ENCODE data around the gene ARID5A.

The ARID5A gene

DNA sequence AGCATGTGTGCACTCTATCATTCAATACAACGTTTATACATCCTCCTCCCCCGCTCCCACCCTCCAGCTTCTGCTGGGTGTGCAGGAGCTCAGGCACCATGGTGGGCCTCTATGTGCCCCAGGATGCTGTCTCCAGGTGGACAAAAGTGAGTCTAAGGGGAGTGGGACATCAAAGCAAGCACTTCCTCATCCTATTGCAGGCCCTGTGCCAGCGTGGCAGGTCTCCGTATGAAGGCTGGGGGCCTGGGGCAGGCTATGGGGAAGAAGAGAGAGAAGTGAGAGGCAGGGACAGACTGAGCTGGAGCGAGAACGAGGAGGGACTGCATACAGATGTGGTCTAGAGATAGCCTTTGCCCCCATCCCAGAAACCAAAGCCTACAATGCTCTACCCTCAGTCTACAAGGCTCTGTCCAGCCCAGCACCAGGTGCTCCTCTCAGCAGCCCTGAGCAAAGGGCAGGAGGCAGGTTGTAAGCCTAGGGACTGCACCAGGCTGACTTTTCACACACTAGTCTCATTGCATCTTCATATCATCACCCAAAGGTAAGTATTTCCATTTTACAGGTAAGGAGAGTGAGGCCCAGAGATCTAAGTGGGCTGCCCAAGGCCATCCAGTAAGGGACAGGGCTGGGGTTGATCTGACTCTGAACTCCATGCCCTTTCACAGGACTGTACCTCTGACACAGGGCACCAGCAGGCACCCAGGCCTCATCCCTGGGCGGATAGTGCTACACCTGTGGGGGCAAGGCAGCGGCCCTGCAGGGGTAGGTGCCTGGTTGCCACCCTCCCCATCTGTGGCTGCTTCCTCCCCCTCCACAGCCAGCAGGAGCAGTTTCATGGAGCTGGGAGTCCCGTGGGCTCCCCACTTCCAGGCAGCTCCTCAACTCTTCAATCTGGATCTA, 14.0 kb upstream of the ARID5A start:
- TF ChIP-seq, protein P1, sequence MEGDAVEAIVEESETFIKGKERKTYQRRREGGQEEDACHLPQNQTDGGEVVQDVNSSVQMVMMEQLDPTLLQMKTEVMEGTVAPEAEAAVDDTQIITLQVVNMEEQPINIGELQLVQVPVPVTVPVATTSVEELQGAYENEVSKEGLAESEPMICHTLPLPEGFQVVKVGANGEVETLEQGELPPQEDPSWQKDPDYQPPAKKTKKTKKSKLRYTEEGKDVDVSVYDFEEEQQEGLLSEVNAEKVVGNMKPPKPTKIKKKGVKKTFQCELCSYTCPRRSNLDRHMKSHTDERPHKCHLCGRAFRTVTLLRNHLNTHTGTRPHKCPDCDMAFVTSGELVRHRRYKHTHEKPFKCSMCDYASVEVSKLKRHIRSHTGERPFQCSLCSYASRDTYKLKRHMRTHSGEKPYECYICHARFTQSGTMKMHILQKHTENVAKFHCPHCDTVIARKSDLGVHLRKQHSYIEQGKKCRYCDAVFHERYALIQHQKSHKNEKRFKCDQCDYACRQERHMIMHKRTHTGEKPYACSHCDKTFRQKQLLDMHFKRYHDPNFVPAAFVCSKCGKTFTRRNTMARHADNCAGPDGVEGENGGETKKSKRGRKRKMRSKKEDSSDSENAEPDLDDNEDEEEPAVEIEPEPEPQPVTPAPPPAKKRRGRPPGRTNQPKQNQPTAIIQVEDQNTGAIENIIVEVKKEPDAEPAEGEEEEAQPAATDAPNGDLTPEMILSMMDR (IDR thresholded peaks at IDR 0.05; ENCODE audit: control insufficient read depth, insufficient read depth, low read depth, low read length, missing control alignments): no peak
- H3K4me3 ChIP-seq (ENCODE audit: control insufficient read depth, low read depth, low read length): no peak overlapping the region
- DNase-seq (ENCODE audit: low read depth): no peak

DNA sequence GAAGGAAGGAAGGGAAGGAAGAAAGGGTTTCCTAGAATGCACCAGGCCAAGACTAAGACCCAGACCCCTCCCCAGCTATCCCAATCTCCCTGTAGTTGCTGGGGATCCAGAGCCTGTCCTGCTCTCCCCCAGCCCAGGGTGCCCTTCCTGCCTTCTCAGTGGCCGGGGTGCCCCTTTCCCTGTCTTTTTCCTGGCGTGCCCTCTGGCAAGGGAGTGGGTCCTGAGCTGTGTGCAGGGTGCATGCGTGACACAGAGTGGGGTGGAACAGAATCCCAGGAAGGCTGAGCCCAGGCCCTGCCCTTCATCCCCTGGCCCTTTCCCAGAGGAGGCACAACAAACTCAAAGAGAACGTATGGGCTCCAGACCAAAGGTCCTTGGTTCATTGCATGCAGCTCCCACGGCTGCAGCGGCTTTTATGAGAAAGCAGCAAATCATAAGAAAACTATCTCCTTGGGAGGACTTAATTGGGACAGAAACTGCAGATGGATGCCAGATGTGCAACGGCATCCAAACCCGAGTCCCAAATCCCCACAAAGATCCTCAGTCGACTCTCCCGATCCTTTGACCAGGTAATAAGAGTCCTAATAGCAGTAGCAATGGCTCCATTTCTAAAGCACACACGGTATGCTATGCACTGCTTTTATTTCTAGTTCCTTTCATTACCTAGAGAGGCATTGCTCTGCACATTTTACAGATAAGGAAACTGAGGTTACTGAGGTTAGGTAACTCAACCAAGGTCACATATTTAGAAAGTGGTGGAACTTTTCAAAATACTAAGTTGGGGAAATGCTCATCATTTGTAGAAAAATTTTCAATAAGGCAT, 12.7 kb upstream of the ARID5A start:
- peak; percentile 80 for DNase-seq (ENCODE audit: low read depth)
- TF ChIP-seq, protein P1 (IDR thresholded peaks at IDR 0.05; ENCODE audit: control insufficient read depth, insufficient read depth, low read depth, low read length, missing control alignments): no peak
- H3K4me3 ChIP-seq (ENCODE audit: control insufficient read depth, low read depth, low read length): no peak overlapping the region; the same call in 1 of the 2 replicates

DNA sequence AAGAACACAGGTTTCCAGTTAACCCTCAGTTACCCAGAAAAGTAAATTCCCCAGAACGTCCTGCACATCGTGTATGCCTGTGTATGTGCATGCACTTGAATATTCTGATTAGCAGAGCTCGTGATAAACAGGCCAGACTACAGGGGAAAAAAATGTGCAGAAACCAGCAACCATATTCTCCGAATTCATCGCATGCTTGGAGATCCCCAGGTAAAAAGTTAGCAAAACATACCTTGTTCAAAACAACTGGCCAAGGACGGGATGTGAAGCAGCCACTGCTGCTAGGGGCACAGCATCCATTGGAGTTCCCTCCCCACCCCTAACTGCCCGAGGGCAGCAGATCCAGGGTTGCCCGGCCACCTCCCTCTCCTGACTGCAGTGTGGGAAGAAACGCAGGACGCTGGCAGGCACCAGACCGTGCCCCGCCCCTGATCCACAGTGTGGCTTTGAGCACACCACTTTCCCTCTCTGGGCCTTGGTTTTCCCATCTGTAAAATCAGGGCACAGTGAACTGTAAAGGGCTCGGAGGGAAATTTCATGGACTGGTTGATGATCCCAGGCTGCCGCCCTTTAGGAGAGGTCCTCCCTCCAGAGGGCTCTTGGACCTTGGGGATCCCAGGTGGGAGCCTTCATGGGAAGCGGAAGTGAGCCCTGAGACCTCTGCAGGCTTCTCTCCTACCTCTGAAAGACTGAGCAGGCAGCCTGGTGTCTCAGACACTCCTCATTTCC, 11.9 kb upstream of the ARID5A start:
- no peak overlapping the region for H3K4me3 ChIP-seq (ENCODE audit: control insufficient read depth, low read depth, low read length)
- TF ChIP-seq, protein P1 (IDR thresholded peaks at IDR 0.05; ENCODE audit: control insufficient read depth, insufficient read depth, low read depth, low read length, missing control alignments): no peak
- no peak for DNase-seq (ENCODE audit: low read depth)

DNA sequence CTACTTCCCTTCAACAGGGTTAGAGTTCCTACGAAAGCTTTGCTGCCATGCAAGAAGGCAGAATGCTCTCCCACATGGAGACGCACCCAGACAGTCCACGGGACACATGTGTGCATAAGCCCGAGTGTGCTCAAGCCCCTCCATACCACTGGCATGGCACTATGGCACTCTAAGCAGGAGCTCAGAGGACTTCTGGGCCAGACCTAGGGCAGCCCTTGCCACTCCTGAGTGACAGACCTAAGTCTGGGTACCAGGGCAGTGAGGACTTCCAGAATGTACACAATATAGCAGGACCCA, 11.4 kb upstream of the ARID5A start:
- H3K4me3 ChIP-seq (ENCODE audit: control insufficient read depth, low read depth, low read length): no peak overlapping the region
- TF ChIP-seq, protein P1 (IDR thresholded peaks at IDR 0.05; ENCODE audit: control insufficient read depth, insufficient read depth, low read depth, low read length, missing control alignments): no peak
- DNase-seq (ENCODE audit: low read depth): no peak

DNA sequence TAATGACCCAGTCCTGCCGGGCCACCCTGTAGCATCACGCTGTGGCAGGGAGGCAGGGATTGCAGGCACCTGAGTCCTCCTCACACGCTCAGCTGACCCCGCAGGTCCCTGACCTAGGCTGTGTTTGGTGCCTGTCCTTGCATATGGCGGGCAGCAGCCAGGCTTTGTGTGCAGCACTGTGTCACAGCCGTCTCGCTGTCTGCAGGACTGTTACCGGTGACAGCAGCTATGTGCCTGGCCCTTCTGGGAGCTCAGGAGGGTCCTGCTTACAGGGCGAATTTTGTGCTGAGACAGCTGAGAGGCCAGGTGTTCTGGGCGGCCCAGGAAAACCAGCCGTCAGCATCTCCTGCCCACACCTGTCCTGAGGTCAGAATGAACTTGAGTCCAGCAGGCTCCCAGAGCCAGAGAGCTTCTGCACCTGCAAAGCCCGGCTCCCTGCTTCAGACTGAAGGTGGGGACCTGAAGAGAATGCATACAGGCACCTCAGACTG, 10.4 kb upstream of the ARID5A start:
- H3K4me3 ChIP-seq (ENCODE audit: control insufficient read depth, low read depth, low read length): no peak overlapping the region
- DNase-seq (ENCODE audit: low read depth): no peak
- TF ChIP-seq, protein P1 (IDR thresholded peaks at IDR 0.05; ENCODE audit: control insufficient read depth, insufficient read depth, low read depth, low read length, missing control alignments): no peak

DNA sequence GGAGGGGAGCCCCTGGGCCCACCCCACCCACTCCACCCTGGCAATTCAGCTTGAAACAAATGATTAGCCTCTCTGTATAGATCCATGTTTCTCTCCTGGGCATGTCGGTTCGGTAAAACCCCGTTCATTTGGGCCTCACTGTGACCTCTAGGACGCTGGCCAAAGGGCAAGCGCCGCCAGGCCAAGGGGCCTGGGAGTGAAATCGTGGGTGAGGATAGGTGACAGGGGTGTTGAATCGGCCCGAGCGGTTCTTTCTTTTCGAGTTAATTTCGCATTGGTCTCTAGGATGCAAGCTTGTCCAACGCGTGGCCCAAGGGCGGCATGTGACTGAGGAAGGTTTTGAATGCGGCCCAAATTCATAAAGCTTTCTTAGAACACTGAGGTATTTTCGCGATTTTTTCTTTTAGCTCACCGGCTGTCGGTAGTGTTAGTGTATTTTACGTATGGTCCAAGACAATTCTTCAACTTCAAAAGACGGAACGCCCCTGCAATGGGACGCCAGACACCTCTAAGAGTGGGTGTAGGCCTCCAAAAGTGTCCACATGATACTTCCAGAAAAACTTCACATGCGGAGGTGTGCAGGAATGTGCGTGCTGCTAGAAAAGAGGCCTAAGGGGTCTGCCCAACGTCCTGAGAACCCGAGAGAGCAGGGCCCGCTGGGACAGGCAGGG, 9.8 kb upstream of the ARID5A start:
- H3K4me3 ChIP-seq (ENCODE audit: control insufficient read depth, low read depth, low read length): peak overlapping the region; percentile 40
- DNase-seq (ENCODE audit: low read depth): no peak
- TF ChIP-seq, protein P1 (IDR thresholded peaks at IDR 0.05; ENCODE audit: control insufficient read depth, insufficient read depth, low read depth, low read length, missing control alignments): no peak

All from AG09309 (cell line).